ENCODE results near the gene RERE.

DNA sequence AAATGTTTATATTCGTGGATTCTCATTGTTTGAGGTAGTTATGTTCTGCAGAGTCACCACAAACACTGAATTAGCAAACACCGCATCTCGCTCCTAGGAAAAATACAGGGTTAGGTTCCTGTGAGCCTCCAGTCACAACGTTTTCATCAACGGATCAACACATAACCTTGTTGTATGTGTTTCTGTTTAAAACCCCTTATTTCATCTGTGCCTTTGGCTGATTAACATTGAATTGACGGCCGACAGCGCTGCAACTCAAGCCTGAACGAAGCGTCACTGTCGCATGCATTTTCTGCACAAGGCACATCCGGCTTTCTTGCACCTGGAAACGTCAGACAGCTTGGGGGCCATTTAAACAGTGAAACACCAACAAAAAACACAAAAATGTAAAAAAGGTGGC is 491.2 kb downstream of the RERE start:
- TF ChIP-seq POLR2A (IDR thresholded peaks at IDR 0.05) (no peak), CTCF (IDR thresholded peaks at IDR 0.05) (no peak)

All from thyroid gland (tissue), 4 donors.